Measurements from ENCODE around the gene COPG1.

The COPG1 gene

GRCh38 chr3:129313665-129314385 is 64.4 kb downstream of the COPG1 start:
- no peak for DNase-seq (ENCODE audit: low read depth)

GRCh38 chr3:129314386-129315222 is 65.2 kb downstream of the COPG1 start:
- DNase-seq (ENCODE audit: low read depth), result no peak

DNA sequence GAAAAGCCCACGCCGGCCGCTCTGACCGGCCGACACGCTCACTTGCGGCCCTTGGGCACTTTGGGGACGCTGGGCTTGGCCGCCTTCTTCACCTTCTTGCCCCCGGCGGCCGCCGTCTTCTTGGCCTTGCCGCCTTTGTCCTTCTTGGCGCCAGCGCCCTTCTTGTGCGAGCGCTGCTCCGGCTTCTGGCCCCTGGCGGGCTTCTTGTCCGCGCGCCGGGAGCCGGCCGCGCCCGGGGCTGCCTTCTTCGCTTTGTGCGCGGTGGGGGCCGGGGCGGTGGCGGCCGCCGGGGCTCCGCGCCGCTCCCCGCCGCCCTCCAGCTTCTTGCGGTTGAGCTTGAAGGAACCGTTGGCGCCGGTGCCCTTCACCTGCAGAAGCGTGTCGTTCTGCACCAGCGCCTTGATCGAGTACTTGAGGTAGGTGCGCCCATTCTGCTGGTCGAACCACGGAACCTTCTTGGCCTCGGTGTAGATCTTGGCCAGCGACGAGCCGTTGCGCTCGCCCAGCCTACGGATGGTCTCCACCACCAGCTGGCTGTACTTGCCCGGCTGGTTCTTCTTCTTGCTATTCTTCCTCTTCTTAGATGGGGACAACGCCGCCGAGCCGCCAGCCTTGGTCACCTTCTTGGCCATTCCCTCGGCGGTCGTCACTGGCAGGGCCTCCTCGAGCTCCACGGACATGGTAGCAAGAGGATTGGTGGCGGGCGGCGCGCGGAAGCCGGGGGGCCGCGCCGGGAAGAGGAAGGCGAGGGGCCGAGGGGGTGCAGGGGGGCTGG is 66.0 kb downstream of the COPG1 start:
- peak; percentile 20 for DNase-seq (ENCODE audit: low read depth)

DNA sequence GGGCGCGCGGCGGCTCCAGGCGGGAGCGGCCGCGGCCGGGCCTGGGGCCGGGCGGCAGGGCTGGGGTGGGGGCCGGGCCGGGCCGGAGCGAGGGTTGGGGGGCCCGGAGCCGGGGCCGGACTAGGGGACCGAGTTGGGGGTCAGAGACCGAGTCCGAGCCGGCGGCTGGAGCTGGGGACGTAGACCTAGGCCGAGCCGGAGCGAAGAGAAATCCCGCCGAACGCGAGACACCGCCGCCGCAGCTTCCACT is 66.5 kb downstream of the COPG1 start:
- DNase-seq (ENCODE audit: low read depth), result no peak

GRCh38 chr3:129316248-129317013 is 67.0 kb downstream of the COPG1 start:
- DNase-seq (ENCODE audit: low read depth), result peak; percentile 95

GRCh38 chr3:129317014-129317771 is 67.8 kb downstream of the COPG1 start:
- DNase-seq (ENCODE audit: low read depth), result no peak

GRCh38 chr3:129317848-129318247 is 68.4 kb downstream of the COPG1 start:
- no peak for DNase-seq (ENCODE audit: low read depth)

GRCh38 chr3:129318921-129319320 is 69.5 kb downstream of the COPG1 start:
- no peak for DNase-seq (ENCODE audit: low read depth)

- no peak for DNase-seq (ENCODE audit: low read depth)
Measured at GRCh38 chr3:129320261-129320660, 70.9 kb downstream of the COPG1 start.

DNA sequence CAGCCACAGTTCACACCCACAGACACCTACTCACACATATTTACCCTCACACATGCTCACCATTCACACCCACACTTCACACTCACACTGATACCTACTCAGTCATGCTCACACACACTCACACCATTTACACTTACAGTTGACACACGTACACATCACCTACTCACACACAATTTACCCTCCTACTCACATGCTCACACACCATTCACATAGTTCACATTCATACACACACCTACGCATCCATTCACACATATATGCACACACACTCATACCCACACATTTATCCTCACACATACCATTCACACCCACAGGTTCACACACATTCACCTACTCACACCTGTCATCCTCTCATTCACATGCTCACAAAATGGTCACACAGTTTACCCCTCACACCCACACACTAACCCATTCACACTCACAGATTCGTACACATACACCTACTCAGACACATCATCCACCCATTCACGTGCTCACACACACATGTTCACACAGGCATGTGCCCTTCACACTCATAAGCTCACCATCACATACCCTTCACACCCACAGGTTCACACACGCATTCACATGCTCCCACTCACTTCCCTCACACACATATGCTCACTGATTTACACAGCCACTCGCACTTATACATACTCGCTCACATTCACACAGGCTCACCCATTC is 71.5 kb downstream of the COPG1 start:
- DNase-seq (ENCODE audit: low read depth), result no peak

DNA sequence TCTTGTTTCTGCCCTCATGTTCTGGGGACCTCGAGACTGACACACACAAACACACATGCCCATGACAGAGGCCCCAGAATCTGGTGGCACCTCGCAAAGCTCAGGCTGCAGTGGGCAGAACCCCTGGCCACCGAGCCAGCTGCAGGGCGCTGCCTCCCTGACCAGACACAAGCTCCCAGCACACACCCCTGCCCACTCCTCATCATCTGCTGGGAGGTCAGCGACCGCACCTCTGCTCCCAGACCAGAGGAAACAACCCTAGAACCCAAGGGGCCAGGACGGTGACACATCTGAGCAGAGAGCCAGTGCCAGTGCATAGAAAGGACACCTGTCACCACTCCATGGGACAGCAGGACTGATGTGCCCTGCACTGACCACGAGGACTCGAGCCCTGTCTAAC is 72.5 kb downstream of the COPG1 start:
- no peak for DNase-seq (ENCODE audit: low read depth)

DNA sequence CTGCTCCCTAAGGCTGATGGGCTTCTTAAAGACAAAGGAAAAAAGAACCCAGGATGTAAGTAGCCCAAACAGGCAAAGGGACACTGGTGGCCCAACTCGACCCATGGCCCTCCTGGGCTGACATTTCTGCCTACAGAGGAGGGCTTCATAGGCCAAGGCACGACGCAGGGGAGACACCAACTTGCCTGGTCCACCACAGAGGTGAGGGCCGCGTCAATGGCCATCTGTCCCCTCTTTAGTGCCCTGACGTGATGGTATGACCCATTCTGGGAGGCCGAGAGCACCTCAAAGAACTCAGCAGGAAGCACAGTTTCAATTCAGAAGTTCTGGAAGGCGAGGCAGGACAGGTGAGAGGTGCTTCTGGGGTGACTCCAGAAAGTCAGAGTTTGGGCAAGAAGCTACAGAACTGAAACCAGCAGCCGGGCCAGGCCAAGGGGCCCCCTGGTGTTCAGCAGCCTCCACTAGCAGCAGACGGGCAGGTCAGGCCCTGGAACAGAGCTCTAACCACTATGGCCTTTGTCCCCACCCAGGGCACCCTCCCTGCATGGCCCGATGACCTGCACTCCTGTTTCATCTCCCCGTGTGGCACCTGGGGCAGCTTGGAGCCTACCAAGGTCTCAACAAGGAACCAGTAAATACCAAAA is 74.4 kb downstream of the COPG1 start:
- DNase-seq (ENCODE audit: low read depth), result no peak

DNA sequence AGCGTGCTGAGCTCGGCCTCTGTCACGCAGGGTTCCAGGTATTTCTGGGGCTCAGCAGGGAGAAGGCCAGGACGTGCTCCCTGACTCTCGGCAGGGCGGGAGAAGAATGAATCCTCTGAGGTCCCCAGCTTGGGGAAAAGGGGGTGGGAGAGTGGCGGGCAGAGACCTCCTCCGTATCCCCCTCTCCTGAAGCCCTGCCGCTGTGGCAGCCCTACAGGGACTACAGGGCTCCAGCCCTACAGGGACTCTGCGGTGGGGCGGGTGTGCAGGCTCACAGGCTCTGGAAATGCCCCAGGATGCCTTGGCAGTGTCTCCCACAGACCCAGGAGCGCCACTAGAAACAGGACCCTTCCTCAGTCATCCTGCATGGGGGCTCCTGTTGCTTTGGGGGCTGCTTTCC is 75.4 kb downstream of the COPG1 start:
- DNase-seq (ENCODE audit: low read depth), result no peak

- no peak for DNase-seq (ENCODE audit: low read depth)
Measured at GRCh38 chr3:129325383-129325782, 76.0 kb downstream of the COPG1 start.

GRCh38 chr3:129326138-129326537 is 76.7 kb downstream of the COPG1 start:
- no peak for DNase-seq (ENCODE audit: low read depth)

- no peak for DNase-seq (ENCODE audit: low read depth)
Measured at GRCh38 chr3:129326595-129326994, 77.2 kb downstream of the COPG1 start.

Data from activated T-cell treated with anti-CD3 and anti-CD28 coated beads for 1 hour (primary cell).